ENCODE results near the gene GPR148. TPM values are rescaled to one million over a fixed set of nuclear protein-coding genes. Genes with fewer than 3 reads are reported as not detected.
"Not testable (repeated sequence)": the region's sequence is repeated elsewhere in the genome, so short reads cannot be mapped to it uniquely, and the experiment has no call there.

GPR148 gene
- total and polyA plus RNA-seq, 2 donors (not counting 1 experiment from before 2014, with no cell fraction given): not detected

DNA sequence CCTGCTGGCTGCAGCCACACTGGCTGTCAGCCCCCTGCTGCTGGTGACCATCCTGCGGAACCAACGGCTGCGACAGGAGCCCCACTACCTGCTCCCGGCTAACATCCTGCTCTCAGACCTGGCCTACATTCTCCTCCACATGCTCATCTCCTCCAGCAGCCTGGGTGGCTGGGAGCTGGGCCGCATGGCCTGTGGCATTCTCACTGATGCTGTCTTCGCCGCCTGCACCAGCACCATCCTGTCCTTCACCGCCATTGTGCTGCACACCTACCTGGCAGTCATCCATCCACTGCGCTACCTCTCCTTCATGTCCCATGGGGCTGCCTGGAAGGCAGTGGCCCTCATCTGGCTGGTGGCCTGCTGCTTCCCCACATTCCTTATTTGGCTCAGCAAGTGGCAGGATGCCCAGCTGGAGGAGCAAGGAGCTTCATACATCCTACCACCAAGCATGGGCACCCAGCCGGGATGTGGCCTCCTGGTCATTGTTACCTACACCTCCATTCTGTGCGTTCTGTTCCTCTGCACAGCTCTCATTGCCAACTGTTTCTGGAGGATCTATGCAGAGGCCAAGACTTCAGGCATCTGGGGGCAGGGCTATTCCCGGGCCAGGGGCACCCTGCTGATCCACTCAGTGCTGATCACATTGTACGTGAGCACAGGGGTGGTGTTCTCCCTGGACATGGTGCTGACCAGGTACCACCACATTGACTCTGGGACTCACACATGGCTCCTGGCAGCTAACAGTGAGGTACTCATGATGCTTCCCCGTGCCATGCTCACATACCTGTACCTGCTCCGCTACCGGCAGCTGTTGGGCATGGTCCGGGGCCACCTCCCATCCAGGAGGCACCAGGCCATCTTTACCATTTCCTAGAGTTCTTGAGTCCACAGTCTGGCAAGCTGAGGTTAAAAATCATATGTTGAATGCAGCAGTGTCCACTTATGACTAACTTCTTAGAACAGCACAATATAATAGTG lies 741 bp downstream of the GPR148 start:
- H3K9me3 ChIP-seq (ENCODE audit: control insufficient read depth, insufficient read depth, low read depth, low read length): no peaks in the 10 kb centered on the region
- no peaks in the 10 kb centered on the region for H3K4me1 ChIP-seq (ENCODE audit: control insufficient read depth, extremely low read depth, insufficient read depth, low read length)
- no peak for DNase-seq (ENCODE audit: low read depth in 2 of 2)
- no peak overlapping the region for H3K9ac ChIP-seq (ENCODE audit: insufficient read depth, low read length)
- no peak overlapping the region for H3K4me2 ChIP-seq (ENCODE audit: extremely low read depth, insufficient read depth, low read length)
- no peaks in the 10 kb centered on the region for H4K20me1 ChIP-seq (ENCODE audit: control insufficient read depth, extremely low read depth, insufficient read depth, low read length)
- no peak overlapping the region for H3K27ac ChIP-seq (ENCODE audit: insufficient read depth, low read length)
- no peaks in the 10 kb centered on the region for H3K27me3 ChIP-seq (ENCODE audit: control insufficient read depth, insufficient read depth, low read length)
- H3K79me2 ChIP-seq (ENCODE audit: control insufficient read depth, insufficient read depth, low read length): no peaks in the 10 kb centered on the region
- H3K4me3 ChIP-seq (replicated peaks in 1 of 4; ENCODE audit: control extremely low read depth in 1 of 4, insufficient read depth in 1 of 4, low read depth in 3 of 4, low read length in 4 of 4): no peak overlapping the region
- no peaks in the 10 kb centered on the region for H3K36me3 ChIP-seq (ENCODE audit: control insufficient read depth, insufficient read depth, low read length)
- TF ChIP-seq, protein P1, sequence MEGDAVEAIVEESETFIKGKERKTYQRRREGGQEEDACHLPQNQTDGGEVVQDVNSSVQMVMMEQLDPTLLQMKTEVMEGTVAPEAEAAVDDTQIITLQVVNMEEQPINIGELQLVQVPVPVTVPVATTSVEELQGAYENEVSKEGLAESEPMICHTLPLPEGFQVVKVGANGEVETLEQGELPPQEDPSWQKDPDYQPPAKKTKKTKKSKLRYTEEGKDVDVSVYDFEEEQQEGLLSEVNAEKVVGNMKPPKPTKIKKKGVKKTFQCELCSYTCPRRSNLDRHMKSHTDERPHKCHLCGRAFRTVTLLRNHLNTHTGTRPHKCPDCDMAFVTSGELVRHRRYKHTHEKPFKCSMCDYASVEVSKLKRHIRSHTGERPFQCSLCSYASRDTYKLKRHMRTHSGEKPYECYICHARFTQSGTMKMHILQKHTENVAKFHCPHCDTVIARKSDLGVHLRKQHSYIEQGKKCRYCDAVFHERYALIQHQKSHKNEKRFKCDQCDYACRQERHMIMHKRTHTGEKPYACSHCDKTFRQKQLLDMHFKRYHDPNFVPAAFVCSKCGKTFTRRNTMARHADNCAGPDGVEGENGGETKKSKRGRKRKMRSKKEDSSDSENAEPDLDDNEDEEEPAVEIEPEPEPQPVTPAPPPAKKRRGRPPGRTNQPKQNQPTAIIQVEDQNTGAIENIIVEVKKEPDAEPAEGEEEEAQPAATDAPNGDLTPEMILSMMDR (conservative IDR thresholded peaks at IDR 0.05 in 1 of 2, IDR thresholded peaks at IDR 0.05 in 1 of 2; ENCODE audit: low read depth in 1 of 2, low read length in 2 of 2): no peak
- TF ChIP-seq EZH2 (IDR thresholded peaks at IDR 0.05; ENCODE audit: low read length, missing control alignments): no peak
- no peak overlapping the region for H2AFZ ChIP-seq (ENCODE audit: low read length)

DNA sequence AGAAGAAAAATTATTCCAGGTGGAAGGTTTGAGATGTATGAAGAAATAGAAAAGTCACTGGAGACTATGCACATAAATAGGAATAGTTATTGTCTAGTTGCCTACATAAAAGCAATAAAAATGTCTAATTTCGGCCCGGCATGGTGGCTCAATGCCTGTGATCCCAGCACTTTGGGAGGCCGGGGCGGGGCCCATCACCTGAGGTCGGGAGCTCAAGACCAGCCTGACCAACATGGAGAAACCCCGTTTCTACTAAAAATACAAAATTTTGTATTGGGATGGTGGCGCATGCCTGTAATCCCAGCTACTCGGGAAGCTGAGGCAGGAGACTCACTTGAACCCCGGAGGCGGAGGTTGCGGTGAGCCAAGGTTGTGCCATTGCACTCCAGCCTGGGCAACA lies 3.4 kb downstream of the GPR148 start:
- H3K4me2 ChIP-seq (ENCODE audit: extremely low read depth, insufficient read depth, low read length); H3K9me3 ChIP-seq (ENCODE audit: control insufficient read depth, insufficient read depth, low read depth, low read length); H3K27ac ChIP-seq (ENCODE audit: insufficient read depth, low read length); H3K9ac ChIP-seq (ENCODE audit: insufficient read depth, low read length); DNase-seq (ENCODE audit: low read depth in 2 of 2); H3K4me1 ChIP-seq (ENCODE audit: control insufficient read depth, extremely low read depth, insufficient read depth, low read length); H2AFZ ChIP-seq (ENCODE audit: low read length); H4K20me1 ChIP-seq (ENCODE audit: control insufficient read depth, extremely low read depth, insufficient read depth, low read length); H3K36me3 ChIP-seq (ENCODE audit: control insufficient read depth, insufficient read depth, low read length); H3K79me2 ChIP-seq (ENCODE audit: control insufficient read depth, insufficient read depth, low read length); H3K27me3 ChIP-seq (ENCODE audit: control insufficient read depth, insufficient read depth, low read length); H3K4me3 ChIP-seq (replicated peaks in 1 of 4; ENCODE audit: control extremely low read depth in 1 of 4, insufficient read depth in 1 of 4, low read depth in 3 of 4, low read length in 4 of 4): not testable (repeated sequence)

GRCh38 chr2:130735200-130735599 lies 6.3 kb downstream of the GPR148 start:
- H2AFZ ChIP-seq (ENCODE audit: low read length): no peak overlapping the region
- no peaks in the 10 kb centered on the region for H3K9me3 ChIP-seq (ENCODE audit: control insufficient read depth, insufficient read depth, low read depth, low read length)
- no peaks in the 10 kb centered on the region for H3K79me2 ChIP-seq (ENCODE audit: control insufficient read depth, insufficient read depth, low read length)
- H3K27me3 ChIP-seq (ENCODE audit: control insufficient read depth, insufficient read depth, low read length): no peaks in the 10 kb centered on the region
- H3K4me3 ChIP-seq (replicated peaks in 1 of 4; ENCODE audit: control extremely low read depth in 1 of 4, insufficient read depth in 1 of 4, low read depth in 3 of 4, low read length in 4 of 4): no peak overlapping the region
- H3K4me1 ChIP-seq (ENCODE audit: control insufficient read depth, extremely low read depth, insufficient read depth, low read length): no peaks in the 10 kb centered on the region
- DNase-seq (ENCODE audit: low read depth in 2 of 2): no peak
- H3K9ac ChIP-seq (ENCODE audit: insufficient read depth, low read length): no peak overlapping the region
- no peak overlapping the region for H3K4me2 ChIP-seq (ENCODE audit: extremely low read depth, insufficient read depth, low read length)
- no peak for TF ChIP-seq EZH2 (IDR thresholded peaks at IDR 0.05; ENCODE audit: low read length, missing control alignments)
- TF ChIP-seq, protein P1 (conservative IDR thresholded peaks at IDR 0.05 in 1 of 2, IDR thresholded peaks at IDR 0.05 in 1 of 2; ENCODE audit: low read depth in 1 of 2, low read length in 2 of 2): no peak
- no peak overlapping the region for H3K27ac ChIP-seq (ENCODE audit: insufficient read depth, low read length)
- H3K36me3 ChIP-seq (ENCODE audit: control insufficient read depth, insufficient read depth, low read length): no peaks in the 10 kb centered on the region
- H4K20me1 ChIP-seq (ENCODE audit: control insufficient read depth, extremely low read depth, insufficient read depth, low read length): no peaks in the 10 kb centered on the region

Data from fibroblast of lung (primary cell).